Cerebellar cortex (tissue), 1 donor: ENCODE measurements around the gene B3GNT2.

Experiments used
- DNase-seq: peaks from one replicate; pipeline ENCODE4 v3.0.0-alpha.2; 2015; ENCODE audit warnings: low spot score

Gene B3GNT2

GRCh38 chr2:62205554-62205953 is 9.6 kb downstream of the B3GNT2 start:
- DNase-seq: no peak

- no peak for DNase-seq
Observed at GRCh38 chr2:62206024-62206423, 10.1 kb downstream of the B3GNT2 start.

- DNase-seq: no peak
Observed at GRCh38 chr2:62207491-62207890, 11.6 kb downstream of the B3GNT2 start.

- no peak for DNase-seq
Observed at GRCh38 chr2:62208074-62208757, 12.3 kb downstream of the B3GNT2 start.

- DNase-seq: no peak
Observed at GRCh38 chr2:62208758-62209114, 12.8 kb downstream of the B3GNT2 start.

- no peak for DNase-seq
Observed at GRCh38 chr2:62209427-62209991, 13.6 kb downstream of the B3GNT2 start.

GRCh38 chr2:62215306-62216064 is 19.6 kb downstream of the B3GNT2 start:
- peak; percentile 95 for DNase-seq

- no peak for DNase-seq
Observed at GRCh38 chr2:62216113-62216512, 20.2 kb downstream of the B3GNT2 start.

GRCh38 chr2:62216616-62217015 is 20.7 kb downstream of the B3GNT2 start:
- no peak for DNase-seq

GRCh38 chr2:62217421-62217820 is 21.5 kb downstream of the B3GNT2 start:
- DNase-seq: no peak

- DNase-seq: no peak
Observed at GRCh38 chr2:62217970-62218369, 22.1 kb downstream of the B3GNT2 start.

GRCh38 chr2:62219407-62220159 is 23.7 kb downstream of the B3GNT2 start:
- no peak for DNase-seq

- DNase-seq: no peak
Observed at GRCh38 chr2:62221141-62221540, 25.2 kb downstream of the B3GNT2 start.

- DNase-seq: no peak
Observed at GRCh38 chr2:62222171-62222570, 26.3 kb downstream of the B3GNT2 start.

- no peak for DNase-seq
Observed at GRCh38 chr2:62222674-62223073, 26.8 kb downstream of the B3GNT2 start.

- no peak for DNase-seq
Observed at GRCh38 chr2:62224976-62225375, 29.1 kb downstream of the B3GNT2 start.

GRCh38 chr2:62227386-62228075 is 31.6 kb downstream of the B3GNT2 start:
- no peak for DNase-seq

- DNase-seq: no peak
Observed at GRCh38 chr2:62229082-62229605, 33.2 kb downstream of the B3GNT2 start.

GRCh38 chr2:62231541-62231940 is 35.6 kb downstream of the B3GNT2 start:
- DNase-seq: no peak

- DNase-seq: no peak
Observed at GRCh38 chr2:62234755-62235655, 39.1 kb downstream of the B3GNT2 start.

GRCh38 chr2:62236499-62236898 is 40.6 kb downstream of the B3GNT2 start:
- no peak for DNase-seq
